ENCODE results near the gene ELFN2.

The ELFN2 gene

DNA sequence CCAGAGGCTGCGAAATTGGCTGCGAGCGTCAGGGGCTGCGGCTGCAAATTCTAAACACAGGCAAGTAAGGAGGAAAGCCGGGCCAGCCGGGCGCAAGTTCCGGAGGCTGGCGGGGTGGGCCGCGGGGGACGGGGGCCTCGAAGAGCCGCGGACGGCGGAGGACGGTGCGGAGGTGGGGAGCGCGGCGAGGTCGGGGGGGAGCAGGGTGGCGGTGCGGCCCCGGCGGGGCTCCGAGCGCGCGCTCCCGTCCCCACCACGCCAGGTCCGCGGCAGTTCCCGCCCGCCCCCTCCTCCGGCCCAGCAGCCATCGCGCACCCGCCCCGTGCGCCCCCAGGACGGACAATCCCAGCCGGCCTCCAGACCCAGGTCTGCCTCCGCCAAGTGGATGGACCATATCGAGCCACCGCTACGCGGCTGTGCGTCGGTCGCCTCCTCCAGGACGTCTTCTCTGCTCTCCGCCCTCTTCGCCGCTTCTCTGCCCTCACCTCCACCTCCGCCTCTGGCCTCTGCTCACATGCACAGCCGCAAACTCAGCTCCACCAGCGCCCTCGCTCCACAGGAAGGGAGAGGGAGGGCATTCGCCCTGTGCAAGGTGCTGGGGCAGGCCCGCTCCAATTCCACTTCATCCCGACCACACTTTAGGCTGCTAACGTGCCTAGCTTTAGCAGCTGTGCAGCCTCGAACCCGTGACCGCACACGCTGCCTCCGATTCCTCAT lies 7.2 kb downstream of the ELFN2 start:
- TF ChIP-seq EGR1 (IDR thresholded peaks at IDR 0.05), result no peak
- TF ChIP-seq, protein P1, sequence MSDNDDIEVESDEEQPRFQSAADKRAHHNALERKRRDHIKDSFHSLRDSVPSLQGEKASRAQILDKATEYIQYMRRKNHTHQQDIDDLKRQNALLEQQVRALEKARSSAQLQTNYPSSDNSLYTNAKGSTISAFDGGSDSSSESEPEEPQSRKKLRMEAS (IDR thresholded peaks at IDR 0.05), result peak; percentile 62
- TF ChIP-seq TAF1 (IDR thresholded peaks at IDR 0.05; ENCODE audit: low read depth), result no peak
- TF ChIP-seq CREB1 (IDR thresholded peaks at IDR 0.05; ENCODE audit: low read depth), result no peak
- TF ChIP-seq, protein P2, sequence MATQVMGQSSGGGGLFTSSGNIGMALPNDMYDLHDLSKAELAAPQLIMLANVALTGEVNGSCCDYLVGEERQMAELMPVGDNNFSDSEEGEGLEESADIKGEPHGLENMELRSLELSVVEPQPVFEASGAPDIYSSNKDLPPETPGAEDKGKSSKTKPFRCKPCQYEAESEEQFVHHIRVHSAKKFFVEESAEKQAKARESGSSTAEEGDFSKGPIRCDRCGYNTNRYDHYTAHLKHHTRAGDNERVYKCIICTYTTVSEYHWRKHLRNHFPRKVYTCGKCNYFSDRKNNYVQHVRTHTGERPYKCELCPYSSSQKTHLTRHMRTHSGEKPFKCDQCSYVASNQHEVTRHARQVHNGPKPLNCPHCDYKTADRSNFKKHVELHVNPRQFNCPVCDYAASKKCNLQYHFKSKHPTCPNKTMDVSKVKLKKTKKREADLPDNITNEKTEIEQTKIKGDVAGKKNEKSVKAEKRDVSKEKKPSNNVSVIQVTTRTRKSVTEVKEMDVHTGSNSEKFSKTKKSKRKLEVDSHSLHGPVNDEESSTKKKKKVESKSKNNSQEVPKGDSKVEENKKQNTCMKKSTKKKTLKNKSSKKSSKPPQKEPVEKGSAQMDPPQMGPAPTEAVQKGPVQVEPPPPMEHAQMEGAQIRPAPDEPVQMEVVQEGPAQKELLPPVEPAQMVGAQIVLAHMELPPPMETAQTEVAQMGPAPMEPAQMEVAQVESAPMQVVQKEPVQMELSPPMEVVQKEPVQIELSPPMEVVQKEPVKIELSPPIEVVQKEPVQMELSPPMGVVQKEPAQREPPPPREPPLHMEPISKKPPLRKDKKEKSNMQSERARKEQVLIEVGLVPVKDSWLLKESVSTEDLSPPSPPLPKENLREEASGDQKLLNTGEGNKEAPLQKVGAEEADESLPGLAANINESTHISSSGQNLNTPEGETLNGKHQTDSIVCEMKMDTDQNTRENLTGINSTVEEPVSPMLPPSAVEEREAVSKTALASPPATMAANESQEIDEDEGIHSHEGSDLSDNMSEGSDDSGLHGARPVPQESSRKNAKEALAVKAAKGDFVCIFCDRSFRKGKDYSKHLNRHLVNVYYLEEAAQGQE (IDR thresholded peaks at IDR 0.05; ENCODE audit: low read depth), result no peak
- no peak for TF ChIP-seq TEAD4 (IDR thresholded peaks at IDR 0.05)
- TF ChIP-seq TCF12 (IDR thresholded peaks at IDR 0.05; ENCODE audit: low read depth), result no peak

DNA sequence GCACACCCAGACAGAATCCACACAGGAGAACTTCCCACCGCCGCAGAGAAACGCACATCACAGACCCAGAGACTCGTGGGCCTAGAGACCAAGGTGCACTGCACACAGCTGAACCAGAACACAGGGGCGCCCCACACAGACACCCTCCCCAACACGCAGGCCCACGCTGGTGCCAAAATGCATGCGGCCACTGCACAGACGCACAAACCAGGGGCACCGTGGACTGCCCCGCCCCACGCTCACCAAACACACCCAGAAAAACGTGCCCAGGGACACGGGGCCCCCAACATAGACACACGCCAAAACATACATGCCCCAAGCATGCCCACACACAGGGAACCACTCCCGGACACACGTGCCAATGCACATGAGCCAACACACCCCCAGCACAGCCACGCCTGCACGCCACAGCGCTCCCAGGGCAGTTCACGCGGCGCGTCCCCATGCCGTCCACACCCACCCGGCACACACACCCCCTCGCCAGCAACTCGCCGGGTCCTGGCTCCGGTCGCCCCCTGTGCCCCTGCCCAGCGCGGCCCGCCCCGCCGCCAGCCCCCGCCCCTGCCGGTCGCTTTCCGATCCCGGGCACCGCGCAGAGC lies 7.8 kb downstream of the ELFN2 start:
- TF ChIP-seq, protein P1 (IDR thresholded peaks at IDR 0.05), result peak; percentile 48
- no peak for TF ChIP-seq TAF1 (IDR thresholded peaks at IDR 0.05; ENCODE audit: low read depth)
- no peak for TF ChIP-seq FOXM1 (IDR thresholded peaks at IDR 0.05; ENCODE audit: borderline replicate concordance, low read depth)
- no peak for TF ChIP-seq TEAD4 (IDR thresholded peaks at IDR 0.05)
- TF ChIP-seq NFIC (IDR thresholded peaks at IDR 0.05), result no peak
- TF ChIP-seq EGR1 (IDR thresholded peaks at IDR 0.05), result no peak
- TF ChIP-seq, protein P2 (IDR thresholded peaks at IDR 0.05; ENCODE audit: low read depth), result no peak
- TF ChIP-seq YY1 (IDR thresholded peaks at IDR 0.05; ENCODE audit: low read depth), result no peak

DNA sequence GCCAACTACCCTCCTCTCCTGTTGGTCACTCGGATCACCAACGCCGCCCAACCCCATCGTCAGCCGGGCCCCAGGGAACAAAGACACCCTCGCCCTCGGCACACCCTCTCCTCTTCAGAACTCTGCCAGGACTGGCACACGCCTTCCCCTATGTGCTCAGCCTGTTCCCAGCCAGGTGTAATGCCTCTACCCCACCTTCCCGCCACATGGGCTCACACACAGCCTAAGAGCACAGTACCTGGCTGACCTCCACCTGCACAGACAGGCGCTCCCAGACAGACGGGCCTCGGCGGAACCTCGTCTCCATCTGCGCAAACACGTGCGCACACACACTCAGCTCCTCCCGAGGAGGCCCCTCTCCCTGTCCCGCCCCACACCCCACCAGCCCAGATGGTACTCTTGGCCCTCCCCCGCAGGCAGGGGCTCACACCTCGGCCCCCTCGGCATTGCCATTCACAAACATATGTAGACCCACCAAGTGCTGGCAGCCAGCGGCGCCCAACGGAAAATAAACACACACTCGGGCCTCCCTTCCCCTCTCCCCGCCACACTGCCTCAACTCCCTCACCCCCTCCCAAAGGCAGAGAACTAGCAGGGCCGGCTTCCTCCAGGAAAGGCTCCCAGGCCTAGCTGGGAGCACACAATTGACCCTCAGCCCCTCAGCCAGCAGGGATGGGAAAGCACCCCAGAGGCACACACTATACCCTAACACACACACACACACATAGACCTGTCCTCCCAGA lies 8.5 kb downstream of the ELFN2 start:
- TF ChIP-seq YY1 (IDR thresholded peaks at IDR 0.05; ENCODE audit: low read depth), result no peak
- TF ChIP-seq TCF12 (IDR thresholded peaks at IDR 0.05; ENCODE audit: low read depth), result no peak
- TF ChIP-seq TEAD4 (IDR thresholded peaks at IDR 0.05), result no peak
- TF ChIP-seq CEBPB (IDR thresholded peaks at IDR 0.05), result no peak
- TF ChIP-seq, protein P1 (IDR thresholded peaks at IDR 0.05), result no peak

DNA sequence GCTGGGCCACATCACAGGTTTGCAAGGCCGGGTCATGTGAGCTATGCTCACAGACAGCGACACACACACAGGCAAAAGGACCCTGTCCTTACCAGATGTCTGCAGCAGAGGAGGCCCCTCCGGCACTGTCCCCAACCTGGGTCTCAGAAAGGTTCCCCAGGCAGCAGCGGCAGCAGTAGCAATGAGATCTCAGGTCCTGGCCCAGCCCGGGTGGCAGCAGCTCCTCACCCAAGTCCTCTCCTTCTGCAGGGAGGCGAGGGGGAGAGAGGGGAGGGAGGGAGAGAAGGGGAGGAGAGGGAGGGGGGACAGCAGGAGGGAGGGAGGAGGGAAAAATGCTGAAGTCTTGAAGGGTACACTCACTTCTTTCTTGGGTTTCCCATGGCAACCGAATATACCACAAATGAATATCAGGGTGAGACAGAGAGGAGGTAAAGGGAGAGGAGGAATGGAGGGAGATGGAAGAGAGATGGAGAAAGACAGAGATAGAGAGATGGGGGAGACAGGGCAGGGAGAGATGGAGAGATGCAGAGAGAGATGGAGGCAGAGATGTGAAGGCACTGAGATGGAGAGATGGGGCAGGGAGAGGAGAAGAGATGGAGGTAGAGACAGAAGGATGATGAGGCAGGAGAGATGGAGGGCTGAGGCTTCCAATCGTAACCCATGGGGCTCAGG lies 9.5 kb downstream of the ELFN2 start:
- TF ChIP-seq TEAD4 (IDR thresholded peaks at IDR 0.05) (no peak), TCF12 (IDR thresholded peaks at IDR 0.05; ENCODE audit: low read depth) (no peak), TAF1 (IDR thresholded peaks at IDR 0.05; ENCODE audit: low read depth) (no peak), CEBPB (IDR thresholded peaks at IDR 0.05) (no peak), YY1 (IDR thresholded peaks at IDR 0.05; ENCODE audit: low read depth) (no peak), EGR1 (IDR thresholded peaks at IDR 0.05) (no peak), CREB1 (IDR thresholded peaks at IDR 0.05; ENCODE audit: low read depth) (no peak), FOXM1 (IDR thresholded peaks at IDR 0.05; ENCODE audit: borderline replicate concordance, low read depth) (no peak), ZBTB7A (IDR thresholded peaks at IDR 0.05; ENCODE audit: low read depth) (no peak), NFIC (IDR thresholded peaks at IDR 0.05) (no peak), RAD21 (IDR thresholded peaks at IDR 0.05; ENCODE audit: low read depth) (no peak), EP300 (IDR thresholded peaks at IDR 0.05; ENCODE audit: borderline replicate concordance) (no peak)
- TF ChIP-seq, protein P1 (IDR thresholded peaks at IDR 0.05), result no peak
- TF ChIP-seq, protein P2 (IDR thresholded peaks at IDR 0.05; ENCODE audit: low read depth), result no peak
- TF ChIP-seq, protein P3, sequence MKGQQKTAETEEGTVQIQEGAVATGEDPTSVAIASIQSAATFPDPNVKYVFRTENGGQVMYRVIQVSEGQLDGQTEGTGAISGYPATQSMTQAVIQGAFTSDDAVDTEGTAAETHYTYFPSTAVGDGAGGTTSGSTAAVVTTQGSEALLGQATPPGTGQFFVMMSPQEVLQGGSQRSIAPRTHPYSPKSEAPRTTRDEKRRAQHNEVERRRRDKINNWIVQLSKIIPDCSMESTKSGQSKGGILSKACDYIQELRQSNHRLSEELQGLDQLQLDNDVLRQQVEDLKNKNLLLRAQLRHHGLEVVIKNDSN (IDR thresholded peaks at IDR 0.05), result no peak

Data from Ishikawa (cell line).